ENCODE measurements around the gene SPINT1.

The SPINT1 gene

DNA sequence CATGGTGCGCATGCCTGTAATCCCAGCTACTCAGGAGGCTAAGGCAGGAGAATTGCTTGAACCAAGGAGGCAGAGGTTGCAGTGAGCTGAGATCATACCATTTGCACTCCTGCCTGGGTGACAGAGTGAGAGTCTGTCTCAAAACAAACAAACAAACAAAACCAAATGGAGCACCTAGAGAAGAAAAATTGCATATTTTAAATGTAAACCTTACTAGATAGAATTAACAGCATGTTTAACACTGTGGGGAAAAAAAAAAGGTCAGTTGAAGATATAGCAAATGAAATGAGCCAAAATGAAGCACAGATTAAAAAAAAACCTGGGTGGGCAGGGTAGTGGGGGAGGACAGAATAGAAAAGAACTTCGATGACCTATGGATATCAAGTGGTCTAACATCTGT lies 22.7 kb upstream of the SPINT1 start:
- POLR2A ChIA-PET = no interaction called here

DNA sequence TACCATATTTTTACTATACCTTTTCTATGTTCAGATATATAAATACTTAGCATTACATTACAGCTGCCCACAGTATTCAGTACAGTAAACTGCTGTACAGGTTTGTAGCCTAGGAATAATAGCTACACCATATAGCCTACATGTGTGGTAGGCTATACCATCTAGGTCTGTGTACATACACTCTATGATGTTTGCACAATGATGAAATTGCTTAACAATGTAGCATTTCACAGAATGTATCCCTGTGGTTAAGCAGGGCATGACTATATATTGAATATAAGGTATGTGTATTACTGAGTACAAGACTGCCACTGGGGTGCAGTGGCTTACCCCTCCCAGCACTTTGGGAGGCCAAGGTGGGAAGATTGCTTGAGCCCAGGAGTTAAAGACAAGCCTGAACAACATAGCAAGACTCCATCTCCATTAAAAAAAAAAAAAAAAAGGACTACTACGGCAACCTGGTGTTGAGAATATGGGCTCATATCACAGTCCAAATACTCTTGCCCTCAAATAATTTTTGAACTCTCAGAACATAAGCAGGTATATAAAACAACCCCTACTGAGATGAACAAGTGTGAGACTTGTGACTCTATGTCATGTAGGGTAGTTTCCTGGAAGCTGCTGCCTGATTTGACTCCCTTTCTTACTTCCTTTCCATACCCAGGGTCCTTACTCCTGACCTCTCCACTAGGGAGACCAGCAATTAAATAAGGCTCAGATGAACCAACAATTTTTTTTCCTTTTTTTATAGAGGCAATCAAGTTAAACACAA lies 20.1 kb upstream of the SPINT1 start:
- Histone ChIP-seq H3K4me1 (ENCODE audit: control insufficient read depth, insufficient read depth, low read length) (no peaks in the 10 kb centered on the region), H3K27ac (ENCODE audit: extremely low read depth, low read depth, low read length) (no peak overlapping the region), H3K36me3 (ENCODE audit: control insufficient read depth in 2 of 2, insufficient read depth in 1 of 2, low read length in 2 of 2) (no peaks in the 10 kb centered on the region), H3K4me3 (ENCODE audit: low read depth, low read length) (no peak overlapping the region), H3K9me3 (ENCODE audit: control insufficient read depth, insufficient read depth, low read depth, low read length) (no peaks in the 10 kb centered on the region)
- CTCF ChIA-PET = no interaction called here
- POLR2A ChIA-PET = interaction anchor here (0.6 kb wide), 1 partner anchor 55 kb away, joined by 4 read pairs; no protein-coding TSS in a partner anchor
- TF ChIP-seq, protein P1, sequence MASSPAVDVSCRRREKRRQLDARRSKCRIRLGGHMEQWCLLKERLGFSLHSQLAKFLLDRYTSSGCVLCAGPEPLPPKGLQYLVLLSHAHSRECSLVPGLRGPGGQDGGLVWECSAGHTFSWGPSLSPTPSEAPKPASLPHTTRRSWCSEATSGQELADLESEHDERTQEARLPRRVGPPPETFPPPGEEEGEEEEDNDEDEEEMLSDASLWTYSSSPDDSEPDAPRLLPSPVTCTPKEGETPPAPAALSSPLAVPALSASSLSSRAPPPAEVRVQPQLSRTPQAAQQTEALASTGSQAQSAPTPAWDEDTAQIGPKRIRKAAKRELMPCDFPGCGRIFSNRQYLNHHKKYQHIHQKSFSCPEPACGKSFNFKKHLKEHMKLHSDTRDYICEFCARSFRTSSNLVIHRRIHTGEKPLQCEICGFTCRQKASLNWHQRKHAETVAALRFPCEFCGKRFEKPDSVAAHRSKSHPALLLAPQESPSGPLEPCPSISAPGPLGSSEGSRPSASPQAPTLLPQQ (tag by site-specific recombination; IDR thresholded peaks at IDR 0.05) = no peak
- TF ChIP-seq, protein P2, sequence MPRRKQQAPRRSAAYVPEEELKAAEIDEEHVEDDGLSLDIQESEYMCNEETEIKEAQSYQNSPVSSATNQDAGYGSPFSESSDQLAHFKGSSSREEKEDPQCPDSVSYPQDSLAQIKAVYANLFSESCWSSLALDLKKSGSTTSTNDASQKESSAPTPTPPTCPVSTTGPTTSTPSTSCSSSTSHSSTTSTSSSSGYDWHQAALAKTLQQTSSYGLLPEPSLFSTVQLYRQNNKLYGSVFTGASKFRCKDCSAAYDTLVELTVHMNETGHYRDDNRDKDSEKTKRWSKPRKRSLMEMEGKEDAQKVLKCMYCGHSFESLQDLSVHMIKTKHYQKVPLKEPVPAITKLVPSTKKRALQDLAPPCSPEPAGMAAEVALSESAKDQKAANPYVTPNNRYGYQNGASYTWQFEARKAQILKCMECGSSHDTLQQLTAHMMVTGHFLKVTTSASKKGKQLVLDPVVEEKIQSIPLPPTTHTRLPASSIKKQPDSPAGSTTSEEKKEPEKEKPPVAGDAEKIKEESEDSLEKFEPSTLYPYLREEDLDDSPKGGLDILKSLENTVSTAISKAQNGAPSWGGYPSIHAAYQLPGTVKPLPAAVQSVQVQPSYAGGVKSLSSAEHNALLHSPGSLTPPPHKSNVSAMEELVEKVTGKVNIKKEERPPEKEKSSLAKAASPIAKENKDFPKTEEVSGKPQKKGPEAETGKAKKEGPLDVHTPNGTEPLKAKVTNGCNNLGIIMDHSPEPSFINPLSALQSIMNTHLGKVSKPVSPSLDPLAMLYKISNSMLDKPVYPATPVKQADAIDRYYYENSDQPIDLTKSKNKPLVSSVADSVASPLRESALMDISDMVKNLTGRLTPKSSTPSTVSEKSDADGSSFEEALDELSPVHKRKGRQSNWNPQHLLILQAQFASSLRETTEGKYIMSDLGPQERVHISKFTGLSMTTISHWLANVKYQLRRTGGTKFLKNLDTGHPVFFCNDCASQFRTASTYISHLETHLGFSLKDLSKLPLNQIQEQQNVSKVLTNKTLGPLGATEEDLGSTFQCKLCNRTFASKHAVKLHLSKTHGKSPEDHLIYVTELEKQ (tag by site-specific recombination; IDR thresholded peaks at IDR 0.05; ENCODE audit: borderline replicate concordance) = no peak
- TF ChIP-seq MEIS1 (CRISPR knock-in tag; IDR thresholded peaks at IDR 0.05; ENCODE audit: borderline replicate concordance) (no peak), SETDB1 (IDR thresholded peaks at IDR 0.05; ENCODE audit: insufficient read length, low read length) (no peak), ZNF830 (tag by site-specific recombination; IDR thresholded peaks at IDR 0.05; ENCODE audit: low read depth) (no peak), ZNF626 (tag by site-specific recombination; IDR thresholded peaks at IDR 0.05) (no peak), ZNF624 (tag by site-specific recombination; IDR thresholded peaks at IDR 0.05) (no peak), ZNF48 (tag by site-specific recombination; IDR thresholded peaks at IDR 0.05) (no peak), YY1 (tag by site-specific recombination; IDR thresholded peaks at IDR 0.05) (no peak), ZNF274 (IDR thresholded peaks at IDR 0.05; ENCODE audit: low read length) (no peak), ZNF274 (tag by site-specific recombination; IDR thresholded peaks at IDR 0.05; ENCODE audit: borderline replicate concordance) (no peak), ZNF239 (tag by site-specific recombination; IDR thresholded peaks at IDR 0.05) (no peak), SCRT2 (tag by site-specific recombination; IDR thresholded peaks at IDR 0.05) (no peak), FEZF1 (tag by site-specific recombination; IDR thresholded peaks at IDR 0.05) (no peak), ZNF350 (tag by site-specific recombination; IDR thresholded peaks at IDR 0.05) (no peak), ZNF677 (tag by site-specific recombination; IDR thresholded peaks at IDR 0.05) (no peak)
- TF ChIP-seq, protein P3, sequence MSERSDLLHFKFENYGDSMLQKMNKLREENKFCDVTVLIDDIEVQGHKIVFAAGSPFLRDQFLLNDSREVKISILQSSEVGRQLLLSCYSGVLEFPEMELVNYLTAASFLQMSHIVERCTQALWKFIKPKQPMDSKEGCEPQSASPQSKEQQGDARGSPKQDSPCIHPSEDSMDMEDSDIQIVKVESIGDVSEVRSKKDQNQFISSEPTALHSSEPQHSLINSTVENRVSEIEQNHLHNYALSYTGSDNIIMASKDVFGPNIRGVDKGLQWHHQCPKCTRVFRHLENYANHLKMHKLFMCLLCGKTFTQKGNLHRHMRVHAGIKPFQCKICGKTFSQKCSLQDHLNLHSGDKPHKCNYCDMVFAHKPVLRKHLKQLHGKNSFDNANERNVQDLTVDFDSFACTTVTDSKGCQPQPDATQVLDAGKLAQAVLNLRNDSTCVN (tag by site-specific recombination; optimal IDR thresholded peaks at IDR 0.05) = no peak

More for the DNA sequence above, 22.7 kb upstream of the SPINT1 start:
- no peaks in the 10 kb centered on the region for H3K4me1 ChIP-seq (ENCODE audit: control insufficient read depth, insufficient read depth, low read length)
- no peak overlapping the region for H3K27ac ChIP-seq (ENCODE audit: extremely low read depth, low read depth, low read length)
- no peaks in the 10 kb centered on the region for H3K9me3 ChIP-seq (ENCODE audit: control insufficient read depth, insufficient read depth, low read depth, low read length)
- CTCF ChIA-PET = no interaction called here
- TF ChIP-seq EGR2 (tag by site-specific recombination; IDR thresholded peaks at IDR 0.05; ENCODE audit: low read depth) (peak; percentile 82; the same call in 1 of the 2 replicates), ZNF776 (tag by site-specific recombination; IDR thresholded peaks at IDR 0.05; ENCODE audit: borderline replicate concordance) (no peak), SCRT2 (tag by site-specific recombination; IDR thresholded peaks at IDR 0.05) (no peak), ZNF571 (tag by site-specific recombination; IDR thresholded peaks at IDR 0.05) (no peak), SALL2 (tag by site-specific recombination; IDR thresholded peaks at IDR 0.05; ENCODE audit: borderline replicate concordance) (no peak)
- TF ChIP-seq, protein P4, sequence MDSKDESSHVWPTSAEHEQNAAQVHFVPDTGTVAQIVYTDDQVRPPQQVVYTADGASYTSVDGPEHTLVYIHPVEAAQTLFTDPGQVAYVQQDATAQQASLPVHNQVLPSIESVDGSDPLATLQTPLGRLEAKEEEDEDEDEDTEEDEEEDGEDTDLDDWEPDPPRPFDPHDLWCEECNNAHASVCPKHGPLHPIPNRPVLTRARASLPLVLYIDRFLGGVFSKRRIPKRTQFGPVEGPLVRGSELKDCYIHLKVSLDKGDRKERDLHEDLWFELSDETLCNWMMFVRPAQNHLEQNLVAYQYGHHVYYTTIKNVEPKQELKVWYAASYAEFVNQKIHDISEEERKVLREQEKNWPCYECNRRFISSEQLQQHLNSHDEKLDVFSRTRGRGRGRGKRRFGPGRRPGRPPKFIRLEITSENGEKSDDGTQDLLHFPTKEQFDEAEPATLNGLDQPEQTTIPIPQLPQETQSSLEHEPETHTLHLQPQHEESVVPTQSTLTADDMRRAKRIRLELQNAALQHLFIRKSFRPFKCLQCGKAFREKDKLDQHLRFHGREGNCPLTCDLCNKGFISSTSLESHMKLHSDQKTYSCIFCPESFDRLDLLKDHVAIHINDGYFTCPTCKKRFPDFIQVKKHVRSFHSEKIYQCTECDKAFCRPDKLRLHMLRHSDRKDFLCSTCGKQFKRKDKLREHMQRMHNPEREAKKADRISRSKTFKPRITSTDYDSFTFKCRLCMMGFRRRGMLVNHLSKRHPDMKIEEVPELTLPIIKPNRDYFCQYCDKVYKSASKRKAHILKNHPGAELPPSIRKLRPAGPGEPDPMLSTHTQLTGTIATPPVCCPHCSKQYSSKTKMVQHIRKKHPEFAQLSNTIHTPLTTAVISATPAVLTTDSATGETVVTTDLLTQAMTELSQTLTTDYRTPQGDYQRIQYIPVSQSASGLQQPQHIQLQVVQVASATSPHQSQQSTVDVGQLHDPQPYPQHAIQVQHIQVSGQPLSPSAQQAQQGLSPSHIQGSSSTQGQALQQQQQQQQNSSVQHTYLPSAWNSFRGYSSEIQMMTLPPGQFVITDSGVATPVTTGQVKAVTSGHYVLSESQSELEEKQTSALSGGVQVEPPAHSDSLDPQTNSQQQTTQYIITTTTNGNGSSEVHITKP (tag by site-specific recombination; IDR thresholded peaks at IDR 0.05) = peak; percentile 88
- H3K36me3 ChIP-seq (ENCODE audit: control insufficient read depth in 2 of 2, insufficient read depth in 1 of 2, low read length in 2 of 2) = no peaks in the 10 kb centered on the region
- H3K4me3 ChIP-seq (ENCODE audit: low read depth, low read length) = no peak overlapping the region
